ENCODE measurements around the gene CPNE4. TPM values are rescaled to one million over a fixed set of nuclear protein-coding genes. Genes with fewer than 3 reads are reported as not detected.

CPNE4 gene
- total RNA-seq, 1 experiment from 2014 or later, result 31.1 TPM

- Mint-ChIP-seq H3K36me3 (ENCODE audit: insufficient read depth, unreplicated experiment) (no peaks in the 10 kb centered on the region), H3K27me3 (ENCODE audit: unreplicated experiment) (no peaks in the 10 kb centered on the region), H3K4me3 (ENCODE audit: low read depth, unreplicated experiment) (no peak overlapping the region), H3K4me1 (ENCODE audit: low read depth, unreplicated experiment) (no peaks in the 10 kb centered on the region), H3K27ac (ENCODE audit: unreplicated experiment) (no peak overlapping the region), H3K9me3 (ENCODE audit: low read depth, unreplicated experiment) (no peaks in the 10 kb centered on the region)
- no peak for DNase-seq
- BruUV-seq (replicated peaks), result no TSS peak
- TF ChIP-seq CTCF (IDR thresholded peaks at IDR 0.05; ENCODE audit: unreplicated experiment), result no peak
- CTCF ChIA-PET, result interaction anchor here (0.5 kb wide), 1 partner anchor 209 kb away, joined by 5 read pairs; no protein-coding TSS in a partner anchor
- intact Hi-C loops (cut with micrococcal nuclease; ENCODE audit: unreplicated experiment), result no loop called here
These were observed 231.7 kb downstream of the CPNE4 start for GRCh38 chr3:131803113-131803512.

GRCh38 chr3:131802029-131802428, 232.8 kb downstream of the CPNE4 start:
- CTCF ChIA-PET, result no interaction called here
- Mint-ChIP-seq H3K4me3 (ENCODE audit: low read depth, unreplicated experiment) (no peak overlapping the region), H3K36me3 (ENCODE audit: insufficient read depth, unreplicated experiment) (no peaks in the 10 kb centered on the region), H3K27ac (ENCODE audit: unreplicated experiment) (no peak overlapping the region), H3K27me3 (ENCODE audit: unreplicated experiment) (no peaks in the 10 kb centered on the region), H3K4me1 (ENCODE audit: low read depth, unreplicated experiment) (no peaks in the 10 kb centered on the region), H3K9me3 (ENCODE audit: low read depth, unreplicated experiment) (no peaks in the 10 kb centered on the region)
- BruUV-seq (replicated peaks), result no TSS peak
- no peak for DNase-seq
- intact Hi-C loops (cut with micrococcal nuclease; ENCODE audit: unreplicated experiment), result no loop called here
- no peak for TF ChIP-seq CTCF (IDR thresholded peaks at IDR 0.05; ENCODE audit: unreplicated experiment)

GRCh38 chr3:131801566-131801965, 233.2 kb downstream of the CPNE4 start:
- TF ChIP-seq CTCF (IDR thresholded peaks at IDR 0.05; ENCODE audit: unreplicated experiment), result no peak
- no peak overlapping the region for H3K4me3 Mint-ChIP-seq (ENCODE audit: low read depth, unreplicated experiment)
- no peak for DNase-seq
- H3K27ac Mint-ChIP-seq (ENCODE audit: unreplicated experiment), result no peak overlapping the region
- no peaks in the 10 kb centered on the region for H3K9me3 Mint-ChIP-seq (ENCODE audit: low read depth, unreplicated experiment)
- peaks cover 1% of the 10 kb centered on the region for H3K4me1 Mint-ChIP-seq (ENCODE audit: low read depth, unreplicated experiment)
- no peaks in the 10 kb centered on the region for H3K36me3 Mint-ChIP-seq (ENCODE audit: insufficient read depth, unreplicated experiment)
- intact Hi-C loops (cut with micrococcal nuclease; ENCODE audit: unreplicated experiment), result no loop called here
- CTCF ChIA-PET, result no interaction called here
- no peaks in the 10 kb centered on the region for H3K27me3 Mint-ChIP-seq (ENCODE audit: unreplicated experiment)
- BruUV-seq (replicated peaks), result no TSS peak

GRCh38 chr3:131797776-131798175, 237.0 kb downstream of the CPNE4 start:
- Mint-ChIP-seq H3K27me3 (ENCODE audit: unreplicated experiment) (no peaks in the 10 kb centered on the region), H3K9me3 (ENCODE audit: low read depth, unreplicated experiment) (no peaks in the 10 kb centered on the region), H3K4me3 (ENCODE audit: low read depth, unreplicated experiment) (no peak overlapping the region), H3K4me1 (ENCODE audit: low read depth, unreplicated experiment) (peaks cover 22% of the 10 kb centered on the region), H3K27ac (ENCODE audit: unreplicated experiment) (no peak overlapping the region), H3K36me3 (ENCODE audit: insufficient read depth, unreplicated experiment) (no peaks in the 10 kb centered on the region)
- CTCF ChIA-PET, result no interaction called here
- intact Hi-C loops (cut with micrococcal nuclease; ENCODE audit: unreplicated experiment), result loop anchor here (5.0 to 10.0 kb wide), 2 partner anchors 210 to 597 kb away; no protein-coding TSS in a partner anchor
- no peak for TF ChIP-seq CTCF (IDR thresholded peaks at IDR 0.05; ENCODE audit: unreplicated experiment)
- no TSS peak for BruUV-seq (replicated peaks)
- no peak for DNase-seq
